ENCODE data around the gene SH2D6. TPM values are rescaled to one million over a fixed set of nuclear protein-coding genes. Genes with fewer than 3 reads are reported as not detected.
"Not testable (repeated sequence)": the region's sequence is repeated elsewhere in the genome, so short reads cannot be mapped to it uniquely, and the experiment has no call there.

Gene SH2D6
- total RNA-seq, 1 experiment from 2014 or later, result 0.84 TPM

GRCh38 chr2:85410584-85411404 is 7.7 kb upstream of the SH2D6 start:
- no peak for TF ChIP-seq CTCF (IDR thresholded peaks at IDR 0.05; ENCODE audit: unreplicated experiment)
- H3K27me3 Mint-ChIP-seq (ENCODE audit: insufficient read depth, unreplicated experiment), result no peaks in the 10 kb centered on the region
- ChIA-PET CTCF (interaction anchor here (0.6 to 2.4 kb wide), 2 partner anchors 9 to 26 kb away, joined by 4 to 7 read pairs; no protein-coding TSS in a partner anchor), POLR2A (interaction anchor here (0.8 to 1.3 kb wide), 6 partner anchors 56 to 131 kb away, joined by 3 to 7 read pairs (median 4); partner anchors contain the start of genes ELMOD3 and RETSAT)
- peak; percentile 59 for DNase-seq (ENCODE audit: unreplicated experiment)
- intact Hi-C loops (cut with micrococcal nuclease), result loop anchor here (5.0 kb wide), 1 partner anchor 58 kb away; the partner anchor contains the start of genes ELMOD3 and RETSAT
- peak overlapping the region; percentile 70 for H3K4me3 Mint-ChIP-seq (ENCODE audit: unreplicated experiment)
- H3K4me1 Mint-ChIP-seq (ENCODE audit: insufficient read depth, unreplicated experiment), result peaks cover 41% of the 10 kb centered on the region
- H3K27ac Mint-ChIP-seq (ENCODE audit: low read depth, unreplicated experiment), result peak overlapping the region; percentile 83
- H3K36me3 Mint-ChIP-seq (ENCODE audit: insufficient read depth, unreplicated experiment), result peaks cover 15% of the 10 kb centered on the region
- H3K9me3 Mint-ChIP-seq (ENCODE audit: unreplicated experiment), result no peaks in the 10 kb centered on the region
- BruUV-seq (replicated peaks), result no TSS peak

- DNase-seq (ENCODE audit: unreplicated experiment), result no peak
- no TSS peak for BruUV-seq (replicated peaks)
- Mint-ChIP-seq H3K27me3 (ENCODE audit: insufficient read depth, unreplicated experiment) (no peaks in the 10 kb centered on the region), H3K27ac (ENCODE audit: low read depth, unreplicated experiment) (peak overlapping the region; percentile 83), H3K4me1 (ENCODE audit: insufficient read depth, unreplicated experiment) (peaks cover 41% of the 10 kb centered on the region), H3K36me3 (ENCODE audit: insufficient read depth, unreplicated experiment) (peaks cover 14% of the 10 kb centered on the region), H3K9me3 (ENCODE audit: unreplicated experiment) (no peaks in the 10 kb centered on the region), H3K4me3 (ENCODE audit: unreplicated experiment) (peak overlapping the region; percentile 70)
- ChIA-PET POLR2A (interaction anchor here (1.0 to 3.6 kb wide), 6 partner anchors 56 to 130 kb away, joined by 3 to 23 read pairs (median 4); partner anchors contain the start of genes ELMOD3, RETSAT and TGOLN2), CTCF (interaction anchor here (2.4 kb wide), 1 partner anchor 8 kb away, joined by 7 read pairs; no protein-coding TSS in a partner anchor)
- intact Hi-C loops (cut with micrococcal nuclease), result loop anchor here (5.0 kb wide), 1 partner anchor 59 kb away; the partner anchor contains the start of genes ELMOD3 and RETSAT
- no peak for TF ChIP-seq CTCF (IDR thresholded peaks at IDR 0.05; ENCODE audit: unreplicated experiment)
These were observed 7.1 kb upstream of the SH2D6 start for GRCh38 chr2:85411405-85411748.

GRCh38 chr2:85413592-85414420 is 4.7 kb upstream of the SH2D6 start:
- DNase-seq (ENCODE audit: unreplicated experiment), result peak; percentile 65
- Mint-ChIP-seq H3K9me3 (ENCODE audit: unreplicated experiment) (no peaks in the 10 kb centered on the region), H3K27me3 (ENCODE audit: insufficient read depth, unreplicated experiment) (no peaks in the 10 kb centered on the region), H3K36me3 (ENCODE audit: insufficient read depth, unreplicated experiment) (peaks cover 6% of the 10 kb centered on the region), H3K27ac (ENCODE audit: low read depth, unreplicated experiment) (peak overlapping the region; percentile 87), H3K4me3 (ENCODE audit: unreplicated experiment) (peak overlapping the region; percentile 95), H3K4me1 (ENCODE audit: insufficient read depth, unreplicated experiment) (peaks cover 35% of the 10 kb centered on the region)
- CTCF ChIA-PET, result interaction anchor here (0.7 to 3.8 kb wide), 6 partner anchors 22 to 148 kb away, joined by 3 to 20 read pairs (median 3); partner anchors contain the start of genes GGCX and MAT2A
- TF ChIP-seq CTCF (IDR thresholded peaks at IDR 0.05; ENCODE audit: unreplicated experiment), result no peak
- intact Hi-C loops (cut with micrococcal nuclease), result loop anchor here (5.0 kb wide), 1 partner anchor 62 kb away; the partner anchor contains the start of genes ELMOD3 and RETSAT
- POLR2A ChIA-PET, result interaction anchor here (0.6 to 3.6 kb wide), 25 partner anchors 10 to 507 kb away, joined by 3 to 40 read pairs (median 5); partner anchors contain the start of genes C2orf68, ELMOD3, GGCX and MAT2A
- TSS peak; percentile 39 for BruUV-seq (replicated peaks)

- H3K27me3 Mint-ChIP-seq (ENCODE audit: insufficient read depth, unreplicated experiment); H3K9me3 Mint-ChIP-seq (ENCODE audit: unreplicated experiment); BruUV-seq (replicated peaks); H3K27ac Mint-ChIP-seq (ENCODE audit: low read depth, unreplicated experiment); H3K36me3 Mint-ChIP-seq (ENCODE audit: insufficient read depth, unreplicated experiment); DNase-seq (ENCODE audit: unreplicated experiment): not testable (repeated sequence)
- H3K4me3 Mint-ChIP-seq (ENCODE audit: unreplicated experiment), result peak overlapping the region; percentile 95
- POLR2A ChIA-PET, result interaction anchor here (0.6 to 3.6 kb wide), 20 partner anchors 11 to 202 kb away, joined by 3 to 40 read pairs (median 4); partner anchors contain the start of genes C2orf68, ELMOD3, GGCX and MAT2A
- intact Hi-C loops (cut with micrococcal nuclease), result loop anchor here (5.0 kb wide), 1 partner anchor 62 kb away; the partner anchor contains the start of genes ELMOD3 and RETSAT
- CTCF ChIA-PET, result interaction anchor here (0.7 to 3.8 kb wide), 6 partner anchors 23 to 147 kb away, joined by 3 to 20 read pairs (median 3); partner anchors contain the start of genes GGCX and MAT2A
- peaks cover 40% of the 10 kb centered on the region for H3K4me1 Mint-ChIP-seq (ENCODE audit: insufficient read depth, unreplicated experiment)
These were observed 4.1 kb upstream of the SH2D6 start for GRCh38 chr2:85414421-85414759.
